ENCODE measurements around the gene ICAM3. TPM values are rescaled to one million over a fixed set of nuclear protein-coding genes. Genes with fewer than 3 reads are reported as not detected.

Gene ICAM3
- total RNA-seq, 1 experiment from 2014 or later, result 8.3 TPM

GRCh38 chr19:10315335-10316214, 23.8 kb downstream of the ICAM3 start, which contains the start of gene FDX2:
FDX2 (minus strand) TSS chr19:10316015; CDS start chr19:10315996, 19 bp downstream.
- TSS peak; percentile 57 for BruUV-seq (replicated peaks)
- peak; percentile 89 for ATAC-seq

More at GRCh38 chr19:10315335-10316214, 23.8 kb downstream of the ICAM3 start, which contains the start of gene FDX2:
- Histone ChIP-seq H4K20me1 (ENCODE audit: insufficient read depth) (no peaks in the 10 kb centered on the region), H3K79me2 (ENCODE audit: insufficient read depth, low read length) (0 out of 2 replicates have a peak, but pooled peaks cover 4% of the 10 kb centered on the region), H3K4me2 (ENCODE audit: low read length) (peak within 1 kb of the TSS; percentile 96), H3K27ac (ENCODE audit: low read depth, low read length) (peak within 1 kb of the TSS; percentile 80), H3K9ac (ENCODE audit: low read length) (peak within 1 kb of the TSS; percentile 82), H3K9me2 (ENCODE audit: insufficient read depth) (no peaks in the 10 kb centered on the region), H3K27me3 (ENCODE audit: insufficient read depth, low read length) (no peaks in the 10 kb centered on the region), H3K4me1 (ENCODE audit: control insufficient read depth in 1 of 2, insufficient read depth in 2 of 2, low read length in 2 of 2) (peaks cover 4 to 21% of the 10 kb centered on the region in 2 experiments; a peak in 3 of 4 replicates), H3K4me3 (replicated peaks in 1 of 2; ENCODE audit: low read depth in 1 of 2, low read length in 2 of 2) (peak within 1 kb of the TSS; percentile 89 to 98), H3K9me3 (ENCODE audit: control insufficient read depth in 1 of 2, insufficient read depth in 1 of 2, low read depth in 1 of 2, low read length in 2 of 2) (no peaks in the 10 kb centered on the region), H2AFZ (ENCODE audit: low read depth, low read length, poor library complexity, severe bottlenecking) (peak within 1 kb of the TSS; percentile 32), H3K36me3 (ENCODE audit: control insufficient read depth in 1 of 2, insufficient read depth in 2 of 2, low read length in 2 of 2) (peaks cover 9 to 14% of the 10 kb centered on the region in 2 experiments; a peak in 3 of 4 replicates)
- DNase-seq (ENCODE audit: low read depth, low spot score), result peak; percentile 62
- CTCF ChIA-PET, result no interaction called here
- RAD21 ChIA-PET (ENCODE audit: low non-redundant PET in 1 of 2, low total read pairs in 2 of 2, uncharacterized antibody in 2 of 2, unreplicated experiment in 2 of 2), result no interaction called here
- intact Hi-C loops (cut with micrococcal nuclease), result no loop called here
- TF ChIP-seq TCF7L2 (IDR thresholded peaks at IDR 0.05; ENCODE audit: borderline replicate concordance, extremely low read depth, insufficient read depth, insufficient read length) (no peak), FOSL1 (IDR thresholded peaks at IDR 0.05; ENCODE audit: low read depth) (no peak), ZFX (IDR thresholded peaks at IDR 0.05) (peak; percentile 51; the same call in 1 of the 2 replicates), SIN3A (IDR thresholded peaks at IDR 0.05; ENCODE audit: low read depth) (peak; percentile 83), JUND (IDR thresholded peaks at IDR 0.05) (no peak), CBX3 (IDR thresholded peaks at IDR 0.05; ENCODE audit: low read depth) (no peak), ATF3 (IDR thresholded peaks at IDR 0.05) (no peak), CEBPB (IDR thresholded peaks at IDR 0.05; ENCODE audit: low read depth) (no peak), CTCF (IDR thresholded peaks at IDR 0.05 in 2 of 3, conservative IDR thresholded peaks at IDR 0.05 in 1 of 3; ENCODE audit: borderline replicate concordance in 1 of 3, insufficient read depth in 1 of 3, low read depth in 2 of 3, low read length in 2 of 3) (no peak), POLR2A (IDR thresholded peaks at IDR 0.05; ENCODE audit: borderline replicate concordance, extremely low read depth, insufficient read depth, insufficient read length) (peak; percentile 35), POLR2AphosphoS5 (IDR thresholded peaks at IDR 0.05; ENCODE audit: low read depth, low read length) (peak; percentile 82), MAX (IDR thresholded peaks at IDR 0.05) (peak; percentile 97), ELF1 (IDR thresholded peaks at IDR 0.05; ENCODE audit: borderline replicate concordance, low read depth) (no peak), SP1 (IDR thresholded peaks at IDR 0.05; ENCODE audit: low read depth) (no peak), EZH2 (IDR thresholded peaks at IDR 0.05) (no peak), YY1 (IDR thresholded peaks at IDR 0.05; ENCODE audit: extremely low read depth, insufficient replicate concordance, low read depth, low read length) (peak; percentile 99), RAD21 (IDR thresholded peaks at IDR 0.05; ENCODE audit: low read depth) (no peak)
- POLR2A ChIA-PET, result interaction anchor here (1.3 to 1.8 kb wide), 2 partner anchors 19 to 26 kb away, joined by 3 to 5 read pairs; partner anchors contain the start of gene ICAM5
